ENCODE results near the gene THADA. TPM values are rescaled to one million over a fixed set of nuclear protein-coding genes. Genes with fewer than 3 reads are reported as not detected.
"Not testable (repeated sequence)": the region's sequence is repeated elsewhere in the genome, so short reads cannot be mapped to it uniquely, and the experiment has no call there.

THADA gene
- total RNA-seq, 2 donors from 2014 or later: 14.5 to 16.1 TPM

GRCh38 chr2:43534569-43534968 lies 61.3 kb downstream of the THADA start:
- no peaks in the 10 kb centered on the region for H3K27me3 ChIP-seq
- H3K4me1 ChIP-seq: no peaks in the 10 kb centered on the region
- DNase-seq (ENCODE audit: low spot score): no peak
- H3K27ac ChIP-seq: no peak overlapping the region
- no peaks in the 10 kb centered on the region for H3K9me3 ChIP-seq
- no peaks in the 10 kb centered on the region for H3K36me3 ChIP-seq
- no peak overlapping the region for H3K4me3 ChIP-seq
- no peak for TF ChIP-seq CTCF (IDR thresholded peaks at IDR 0.05)

GRCh38 chr2:43532572-43532971 lies 63.3 kb downstream of the THADA start:
- H3K27me3 ChIP-seq; H3K36me3 ChIP-seq; H3K4me1 ChIP-seq; H3K4me3 ChIP-seq; DNase-seq (ENCODE audit: low spot score); H3K27ac ChIP-seq; H3K9me3 ChIP-seq: not testable (repeated sequence)

DNA sequence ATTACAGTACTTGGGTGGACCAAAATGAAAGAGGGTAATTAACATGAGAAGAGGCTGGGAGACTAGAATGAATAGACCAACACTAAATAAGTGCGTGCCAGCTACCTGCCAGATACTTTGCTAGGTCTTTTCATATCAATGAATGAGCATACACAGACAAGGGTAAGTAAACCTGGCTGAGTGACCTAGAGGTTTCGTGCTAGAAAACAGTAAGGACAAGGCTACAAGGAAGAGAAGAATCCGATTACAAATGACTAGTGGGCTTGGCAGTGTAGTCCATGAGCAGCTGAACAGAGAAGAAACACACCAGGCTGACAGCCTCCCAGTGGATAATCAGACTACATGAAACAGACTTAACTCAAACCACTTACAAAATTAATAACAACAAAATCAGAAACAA lies 64.6 kb downstream of the THADA start:
- Histone ChIP-seq H3K27me3 (no peaks in the 10 kb centered on the region), H3K27ac (no peak overlapping the region), H3K4me1 (no peaks in the 10 kb centered on the region), H3K9me3 (no peaks in the 10 kb centered on the region), H3K4me3 (no peak overlapping the region), H3K36me3 (no peaks in the 10 kb centered on the region)
- no peak for DNase-seq (ENCODE audit: low spot score)
- TF ChIP-seq CTCF (IDR thresholded peaks at IDR 0.05): no peak

DNA sequence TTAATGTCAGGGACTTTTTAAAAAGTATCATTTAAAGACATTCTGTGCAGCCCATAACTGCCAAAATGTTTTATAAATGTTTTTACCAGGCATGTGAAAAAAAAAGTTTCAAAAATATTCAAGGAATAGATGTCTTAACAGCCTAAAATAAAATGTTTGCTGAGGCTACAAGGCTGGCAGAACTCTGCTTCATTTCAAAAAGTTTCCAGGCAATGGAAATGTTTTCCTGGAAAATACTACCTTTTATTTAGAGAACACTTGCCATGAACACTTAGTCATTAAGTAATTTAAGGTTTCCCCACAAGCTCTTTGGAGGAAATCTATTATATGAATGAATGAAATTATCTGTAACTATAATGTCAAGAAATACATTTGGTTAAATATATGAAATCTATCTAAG lies 68.8 kb downstream of the THADA start:
- Histone ChIP-seq H3K36me3 (no peaks in the 10 kb centered on the region), H3K27ac (peak overlapping the region in 1 of 2 donors; percentile 57), H3K9me3 (no peaks in the 10 kb centered on the region), H3K27me3 (no peaks in the 10 kb centered on the region), H3K4me3 (no peak overlapping the region), H3K4me1 (no peaks in the 10 kb centered on the region)
- DNase-seq (ENCODE audit: low spot score): no peak
- TF ChIP-seq CTCF (IDR thresholded peaks at IDR 0.05): no peak

GRCh38 chr2:43525506-43525905 lies 70.3 kb downstream of the THADA start:
- TF ChIP-seq CTCF (IDR thresholded peaks at IDR 0.05): no peak
- Histone ChIP-seq H3K4me3 (no peak overlapping the region), H3K27ac (no peak overlapping the region), H3K4me1 (peaks cover 0 to 5% of the 10 kb centered on the region in 2 donors), H3K9me3 (no peaks in the 10 kb centered on the region), H3K27me3 (no peaks in the 10 kb centered on the region), H3K36me3 (no peaks in the 10 kb centered on the region)
- no peak for DNase-seq (ENCODE audit: low spot score)

DNA sequence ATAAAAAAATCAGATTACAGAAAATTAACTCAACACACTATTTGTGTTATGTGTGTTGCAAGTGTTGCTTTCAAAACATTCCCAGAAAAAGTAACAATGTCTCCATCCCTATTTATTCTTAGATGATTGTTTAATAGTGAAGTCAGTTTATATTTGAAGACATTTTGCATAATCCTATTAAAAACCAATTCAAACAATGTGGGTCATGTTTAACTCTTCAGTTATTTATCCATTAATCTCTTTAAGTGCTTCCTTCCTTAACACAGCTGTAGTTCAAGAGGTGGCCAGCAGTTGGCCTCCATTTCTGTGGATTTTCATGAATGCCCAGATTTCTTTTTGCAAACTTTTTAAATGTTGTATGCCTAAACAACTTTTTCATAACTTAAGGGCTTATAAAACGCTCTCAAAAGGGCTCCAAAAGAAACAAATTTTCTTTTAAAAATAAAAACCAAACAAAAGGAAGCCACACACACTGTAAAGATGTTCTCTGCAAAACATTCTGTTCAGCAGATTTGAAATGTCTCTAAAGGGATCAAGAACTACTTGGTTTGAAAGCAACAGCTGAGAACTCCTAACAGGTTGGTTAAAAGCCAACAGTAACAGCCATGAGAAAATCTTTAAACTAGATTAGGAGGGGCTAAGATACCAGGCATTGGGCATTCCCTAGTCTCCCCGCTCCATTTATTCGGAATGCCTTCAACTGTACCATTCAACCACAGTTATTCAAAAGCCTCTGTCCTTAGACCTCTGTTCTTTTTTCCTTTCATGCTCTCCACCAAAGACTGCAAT lies 71.5 kb downstream of the THADA start:
- peaks cover 0 to 16% of the 10 kb centered on the region in 2 donors for H3K4me1 ChIP-seq
- TF ChIP-seq CTCF (IDR thresholded peaks at IDR 0.05): peak in 1 of 2 donors; percentile 51
- no peaks in the 10 kb centered on the region for H3K9me3 ChIP-seq
- no peaks in the 10 kb centered on the region for H3K36me3 ChIP-seq
- H3K4me3 ChIP-seq: no peak overlapping the region
- H3K27ac ChIP-seq: no peak overlapping the region
- no peak for DNase-seq (ENCODE audit: low spot score)
- H3K27me3 ChIP-seq: no peaks in the 10 kb centered on the region

Measured in right atrium auricular region (tissue), 2 donors.